NCI-H2107 treated with DMSO at 0.1 percent for 48 hours (cell line): Measurements from ENCODE around the gene SLC17A2.

ENCODE experiments used
- DNase-seq: peaks from one replicate; lab custom pipeline; 2025; ENCODE audit not compliant: unreplicated experiment; lab: John Stamatoyannopoulos, UW

The SLC17A2 gene

DNA sequence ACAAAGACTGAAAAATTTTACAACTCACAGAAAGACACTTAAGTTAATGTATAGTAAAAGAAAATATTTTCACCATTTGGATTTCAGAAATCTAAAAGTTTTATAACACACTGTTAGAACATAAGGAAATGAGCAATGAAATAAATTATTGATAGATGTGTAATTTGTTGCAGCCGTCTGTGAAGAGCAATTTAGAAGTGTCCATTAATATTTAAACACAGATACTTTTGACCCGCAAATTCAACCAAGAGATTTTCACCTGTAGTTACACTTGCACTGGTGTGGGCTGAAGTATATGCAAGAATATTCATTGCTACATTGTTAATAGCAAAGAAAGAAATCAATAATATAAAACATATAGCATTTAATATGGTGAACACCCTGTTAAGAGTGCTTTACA, 41.9 kb downstream of the SLC17A2 start:
- no peak for DNase-seq

DNA sequence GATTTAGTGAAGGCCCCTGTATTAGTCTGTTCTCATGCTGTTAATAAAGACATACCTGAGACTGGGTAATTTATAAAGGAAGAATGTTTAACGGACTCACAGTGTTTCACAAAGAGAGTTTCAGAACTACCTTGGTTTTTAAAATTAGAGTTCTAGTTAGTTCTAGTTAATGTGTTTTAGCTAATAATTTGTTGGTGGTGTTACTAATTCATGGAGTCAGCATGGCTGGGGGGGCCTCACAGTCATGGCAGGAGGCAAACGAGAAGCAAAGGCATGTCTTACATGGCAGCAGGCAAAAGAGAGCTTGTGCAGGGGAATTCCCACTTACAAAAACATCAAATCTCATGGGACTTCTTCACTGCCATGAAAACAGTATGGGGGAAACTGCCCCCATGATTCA, 44.4 kb downstream of the SLC17A2 start:
- no peak for DNase-seq

DNA sequence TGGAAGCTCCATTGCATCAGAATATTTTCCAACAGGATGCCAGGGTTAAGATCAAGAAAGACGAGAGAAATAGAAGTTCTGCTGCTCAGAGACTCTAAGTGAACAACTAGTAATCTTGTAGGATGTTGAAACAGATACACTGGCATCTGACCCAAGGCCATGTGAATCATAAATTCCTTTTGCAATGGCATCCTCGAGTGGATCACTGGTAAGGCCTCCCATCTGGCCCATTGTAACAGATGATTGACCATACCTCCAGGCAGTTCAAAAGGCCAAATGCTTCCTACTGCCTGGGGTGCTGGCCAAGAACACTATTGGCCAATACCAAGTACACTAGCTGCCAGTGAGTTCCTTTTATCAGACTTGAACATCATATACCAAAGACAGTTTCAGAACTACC, 46.5 kb downstream of the SLC17A2 start:
- DNase-seq: no peak

DNA sequence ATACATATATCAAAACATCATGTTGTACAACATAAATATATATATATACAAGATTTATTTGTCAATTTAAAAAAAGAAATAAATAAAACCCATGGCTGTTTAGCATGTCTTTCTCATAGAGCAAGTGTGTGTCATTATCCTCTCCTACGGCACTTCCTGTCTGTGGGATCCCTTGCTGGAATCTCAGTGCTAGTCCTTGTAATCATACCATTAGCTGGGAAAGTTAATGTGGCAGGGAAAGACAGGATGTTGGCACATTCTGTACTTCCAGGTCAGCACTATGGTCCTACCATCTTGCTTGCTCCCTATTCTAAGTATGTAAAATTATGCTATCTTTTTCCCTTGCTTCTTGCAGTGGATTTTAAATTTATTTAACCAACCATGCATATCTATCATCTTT, 47.0 kb downstream of the SLC17A2 start:
- no peak for DNase-seq

DNA sequence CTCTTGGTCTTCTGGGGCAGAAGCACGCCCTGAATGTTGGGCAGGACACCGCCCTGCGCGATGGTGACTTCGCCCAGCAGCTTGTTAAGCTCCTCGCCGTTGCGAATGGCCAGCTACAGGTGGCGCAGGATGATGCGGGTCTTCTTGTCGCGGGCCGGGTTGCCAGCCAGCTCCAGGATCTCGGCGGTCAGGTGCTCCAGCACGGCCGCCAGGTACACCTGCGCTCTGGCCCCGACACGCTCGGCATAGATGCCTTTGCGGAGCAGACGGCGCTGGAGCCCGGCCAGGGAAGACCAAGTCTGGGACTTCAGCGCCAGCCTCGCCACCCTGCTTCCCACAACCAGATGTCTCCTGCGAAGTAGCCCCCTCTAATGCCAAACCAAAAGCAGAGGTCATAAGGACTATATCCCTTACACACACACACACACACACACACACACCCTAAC, 48.4 kb downstream of the SLC17A2 start:
- no peak for DNase-seq

DNA sequence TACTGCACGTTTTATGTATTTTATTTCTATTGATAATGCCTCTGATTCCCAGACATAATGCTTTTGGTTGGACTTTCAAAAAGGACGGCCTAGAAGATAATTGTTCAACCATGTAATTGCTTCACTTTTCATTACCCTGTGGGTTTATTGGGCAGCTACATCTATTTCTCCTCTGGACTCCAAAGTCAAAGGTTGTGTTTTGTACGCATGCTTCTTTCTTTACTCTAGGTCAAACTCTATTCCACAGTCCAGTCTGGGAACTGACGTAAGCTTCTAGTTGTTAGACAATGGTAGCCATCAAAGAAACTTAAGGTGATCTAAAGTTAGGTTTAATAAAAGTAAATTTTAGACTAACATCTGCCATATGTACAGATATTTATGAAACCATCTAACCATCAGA, 49.9 kb downstream of the SLC17A2 start:
- DNase-seq: no peak

DNA sequence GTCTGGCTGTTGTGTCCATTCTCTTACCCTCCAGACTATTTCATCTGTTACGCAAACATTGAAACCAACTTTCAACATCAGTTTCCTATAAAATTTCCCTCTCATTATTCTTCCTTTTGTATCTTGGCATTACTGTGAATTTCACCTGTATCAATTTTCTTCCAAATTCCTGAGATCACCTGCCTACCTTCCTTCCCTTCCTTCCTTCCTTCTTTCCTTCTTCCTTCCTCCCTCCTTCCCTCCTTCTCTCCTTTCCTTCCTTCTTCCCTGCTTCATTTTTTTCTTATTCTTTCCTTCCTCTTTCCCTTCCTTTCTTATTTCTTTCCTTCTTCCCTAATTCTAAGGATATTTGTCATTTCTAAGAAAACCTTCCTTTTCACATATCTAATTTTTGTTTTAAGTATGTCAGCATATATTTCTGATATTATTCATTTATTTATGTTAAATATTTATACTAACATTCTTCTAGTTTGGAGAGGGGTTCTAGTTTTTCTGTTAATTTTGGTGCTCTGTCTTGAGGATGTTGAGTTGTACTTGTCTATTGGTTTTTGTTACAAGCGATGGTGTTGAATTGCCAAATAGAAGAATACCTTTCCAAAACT, 51.7 kb downstream of the SLC17A2 start:
- DNase-seq: no peak

DNA sequence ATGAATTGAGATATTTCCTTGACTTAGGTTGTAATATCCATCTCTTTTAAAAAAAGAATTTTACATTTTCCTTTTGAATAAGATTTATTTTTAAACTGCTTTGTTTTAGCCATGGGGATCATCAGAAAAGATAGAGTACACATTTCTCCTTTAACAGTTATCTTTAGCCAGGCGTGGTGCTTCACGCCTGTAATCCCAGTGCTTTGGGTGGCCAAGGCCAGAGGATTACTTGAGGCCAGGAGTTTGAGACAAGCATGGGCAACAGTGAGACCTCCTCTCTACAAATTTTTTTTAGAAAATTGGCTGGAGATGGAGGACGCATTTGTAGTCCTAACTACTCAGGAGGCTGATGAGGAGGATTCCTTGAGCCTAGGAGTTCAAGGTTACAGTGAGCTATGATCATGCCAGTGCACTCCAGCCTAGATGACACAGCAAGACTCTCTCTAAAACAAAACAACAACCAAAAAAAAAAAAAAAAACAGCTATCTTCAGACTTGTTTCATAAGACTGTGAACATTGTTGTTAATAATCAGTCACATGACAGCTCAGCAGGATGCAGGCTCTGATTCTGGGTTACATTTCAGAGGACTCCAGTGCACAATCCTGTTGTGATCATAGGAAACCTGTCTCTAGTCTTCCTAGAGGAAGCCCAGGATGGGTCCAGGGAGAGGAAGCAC, 54.4 kb downstream of the SLC17A2 start:
- DNase-seq: no peak

DNA sequence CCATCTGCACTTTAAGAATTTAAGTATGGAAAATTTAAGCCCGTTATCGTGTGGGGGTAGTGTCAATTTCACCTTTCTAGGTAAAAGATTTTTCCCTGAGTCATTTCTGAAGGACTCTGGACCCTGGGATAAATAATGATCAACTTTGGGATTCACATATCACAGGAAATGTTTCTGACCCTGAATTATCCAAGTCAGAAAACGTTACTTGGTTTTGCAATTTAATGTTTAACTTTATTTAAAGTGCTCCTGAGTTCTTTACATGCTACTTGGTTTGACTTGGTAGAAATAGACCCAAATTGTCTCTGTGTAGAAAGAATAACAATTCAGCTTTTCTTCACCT, 55.0 kb downstream of the SLC17A2 start:
- DNase-seq: no peak

DNA sequence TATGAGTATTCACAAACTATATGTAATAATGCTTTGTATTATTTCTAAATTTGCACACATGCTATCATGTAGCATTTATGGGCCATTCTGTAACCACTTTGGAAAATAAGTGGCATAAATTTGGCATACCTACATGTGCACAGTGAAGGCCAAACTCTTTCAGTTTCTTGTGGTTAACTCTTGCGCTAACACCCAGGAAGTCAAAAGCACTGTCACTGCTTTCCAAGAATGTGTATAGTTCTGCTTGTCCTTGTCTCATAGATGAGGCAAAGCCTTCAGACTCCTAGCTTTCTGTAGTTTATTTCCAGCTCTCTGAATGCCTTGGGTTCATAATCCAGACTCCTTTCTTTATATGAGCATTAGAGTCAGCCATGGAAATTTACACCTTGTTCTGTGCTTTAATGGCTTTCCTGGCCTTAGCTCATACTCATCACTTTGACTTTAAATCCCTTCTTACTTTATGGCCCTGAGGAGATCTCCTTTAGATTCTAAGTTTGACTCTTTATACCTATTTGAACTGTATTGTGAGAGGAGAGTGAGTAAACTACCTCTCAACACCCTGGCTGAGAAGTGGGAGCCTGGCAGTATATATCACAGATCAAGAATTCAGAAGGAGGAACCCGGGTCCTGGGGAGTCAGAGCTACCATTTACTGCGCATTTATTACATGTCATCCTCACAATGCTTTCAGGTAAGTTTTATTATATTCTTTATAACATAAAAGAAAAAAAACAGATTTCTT, 55.5 kb downstream of the SLC17A2 start:
- no peak for DNase-seq

DNA sequence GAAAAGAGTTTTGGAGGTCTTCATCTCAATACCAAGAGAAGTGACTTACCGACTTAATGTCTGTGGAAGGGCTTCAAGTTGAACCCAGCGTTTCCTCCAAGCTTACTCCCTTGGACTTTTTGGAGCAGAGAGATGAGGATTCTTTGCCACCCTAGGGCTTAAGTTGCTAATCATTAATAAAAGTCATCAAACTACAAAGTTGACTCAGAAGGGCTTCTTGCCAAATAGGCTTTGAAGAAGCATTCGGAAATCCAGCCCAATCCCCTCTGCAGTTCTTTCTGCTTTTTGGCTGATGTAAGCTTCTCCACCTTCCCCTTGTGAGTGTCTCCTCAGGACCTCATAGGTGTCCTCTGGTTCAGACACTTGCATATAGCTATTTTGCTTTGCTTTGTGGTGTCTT, 56.4 kb downstream of the SLC17A2 start, which contains the start of gene SLC17A3:
SLC17A3 (minus strand) TSS at position 126 of the 400 bp plus-strand sequence. CDS start 5,856 bp downstream, outside the sequence.
- no peak for DNase-seq

DNA sequence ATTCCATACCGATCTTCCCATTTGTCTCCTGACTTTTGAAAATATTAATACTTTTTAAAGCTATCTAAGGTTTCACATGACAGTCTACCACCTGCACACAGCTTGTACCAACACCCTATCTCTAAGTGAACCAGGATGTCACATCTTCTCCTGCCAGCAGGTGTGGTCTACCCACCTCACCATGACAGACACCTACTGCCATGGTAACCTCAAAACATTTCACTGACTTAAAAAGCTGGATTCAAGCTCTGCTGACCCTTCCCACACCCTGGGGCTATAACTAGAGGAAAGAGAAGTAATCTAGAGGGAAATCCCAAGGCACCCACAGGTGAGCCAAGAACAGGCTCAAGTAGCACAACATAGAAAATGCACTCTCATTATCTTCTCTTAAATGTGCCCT, 57.7 kb downstream of the SLC17A2 start:
- DNase-seq: no peak

DNA sequence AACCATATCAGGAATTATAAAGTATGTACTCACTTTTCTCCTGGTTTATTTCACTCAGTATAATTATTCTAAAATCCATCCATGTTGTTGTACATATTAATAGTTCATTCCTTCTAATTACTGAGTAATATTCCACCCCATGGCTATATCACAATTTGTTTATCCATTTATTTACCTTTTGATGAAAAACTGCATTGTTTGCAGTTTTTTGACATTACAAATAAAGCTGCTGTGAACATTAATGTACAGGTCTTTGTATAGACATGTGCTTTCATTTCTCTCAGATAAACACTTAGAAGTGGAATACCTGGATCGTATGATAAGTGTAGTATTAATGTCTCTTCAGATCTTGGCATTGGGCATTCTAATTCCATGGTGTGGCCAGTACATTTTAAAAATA, 60.7 kb downstream of the SLC17A2 start:
- no peak for DNase-seq

DNA sequence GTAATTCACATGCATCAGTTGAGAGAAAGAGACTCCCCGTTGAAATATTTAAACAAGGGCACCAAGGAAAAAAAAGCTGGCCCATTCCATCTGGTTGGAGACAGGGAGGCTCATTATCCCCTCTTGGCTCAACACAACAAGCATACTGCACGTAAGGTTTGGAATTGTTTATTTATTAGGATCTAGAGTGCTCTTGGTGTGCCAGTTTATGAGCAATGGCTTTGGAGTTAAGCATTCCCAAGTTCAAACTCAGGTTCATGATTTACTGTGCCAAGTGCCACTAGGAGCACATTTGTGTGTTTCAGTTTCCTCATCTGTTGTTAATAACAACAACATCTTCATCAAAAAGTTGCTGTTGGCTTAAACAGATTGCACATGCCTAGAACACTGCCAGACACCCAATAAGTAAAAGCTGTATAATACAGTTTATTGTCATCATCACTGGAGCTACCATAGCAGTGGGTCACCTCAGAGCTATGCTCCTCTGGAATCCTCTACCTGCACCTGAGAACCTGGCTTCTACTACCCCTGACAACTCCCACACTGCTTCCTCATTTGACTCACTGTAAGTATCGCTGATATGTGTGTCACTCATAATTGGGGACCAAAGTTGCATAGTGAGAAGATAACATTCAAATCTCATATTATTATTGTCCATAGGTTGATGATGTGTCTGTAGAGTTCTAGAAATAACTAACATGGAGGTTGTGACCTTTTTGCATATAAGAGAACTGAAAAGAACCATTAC, 61.9 kb downstream of the SLC17A2 start:
- DNase-seq: no peak

DNA sequence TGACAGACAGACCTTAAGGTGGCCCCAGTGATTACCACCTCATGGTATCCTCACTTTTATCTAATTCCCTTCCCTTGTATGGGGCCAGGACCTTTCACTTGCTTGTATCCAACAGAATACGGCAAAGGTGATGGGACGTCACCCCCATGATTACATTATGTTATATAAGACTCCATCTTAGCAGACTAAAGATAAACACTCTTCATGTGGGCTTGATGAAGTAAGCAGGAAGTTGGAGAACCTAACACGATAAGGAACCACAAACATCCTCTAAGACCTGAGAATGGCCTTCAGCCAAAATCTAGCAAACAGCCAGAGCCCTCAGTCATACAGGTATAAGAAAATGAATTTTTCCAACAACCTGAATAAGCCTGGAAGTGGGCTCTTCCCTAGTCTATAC, 64.5 kb downstream of the SLC17A2 start:
- no peak for DNase-seq

DNA sequence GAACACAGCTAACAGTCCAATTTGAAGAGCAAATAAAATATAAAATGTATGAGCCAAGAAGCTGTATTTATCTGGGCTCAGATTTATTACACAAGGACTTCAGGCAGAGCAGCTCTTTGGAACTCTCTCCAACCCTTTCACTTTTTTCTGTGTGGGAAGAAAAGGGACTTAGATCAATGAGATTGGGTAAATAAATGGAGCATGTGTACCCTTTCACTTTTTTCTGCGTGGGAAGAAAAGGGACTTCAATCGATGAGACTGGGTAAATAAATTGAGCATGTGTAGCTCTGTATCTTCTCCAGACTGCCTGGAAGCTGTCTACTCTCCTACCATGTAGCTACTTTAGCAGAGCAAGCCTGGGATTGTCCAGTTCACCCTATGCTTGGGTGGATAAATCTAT, 67.1 kb downstream of the SLC17A2 start:
- DNase-seq: no peak
